ENCODE data around the gene WBP11. TPM values are rescaled to one million over a fixed set of nuclear protein-coding genes. Genes with fewer than 3 reads are reported as not detected.
A peak's percentile ranks its signal among the peaks of the same experiment; 100 is the strongest.

WBP11 gene
- total RNA-seq, 1 donor from 2014 or later: 53.5 TPM

- Histone ChIP-seq H3K36me3 (no peaks in the 10 kb centered on the region), H3K79me2 (ENCODE audit: low read depth) (no peaks in the 10 kb centered on the region), H4K20me1 (ENCODE audit: low read depth) (no peaks in the 10 kb centered on the region), H3K4me1 (no peaks in the 10 kb centered on the region), H3K27me3 (no peaks in the 10 kb centered on the region), H3K9ac (no peak overlapping the region), H3F3A (ENCODE audit: low read depth) (no peaks in the 10 kb centered on the region), H3K9me3 (ENCODE audit: low read depth) (no peaks in the 10 kb centered on the region), H3K4me3 (no peak overlapping the region), H2AFZ (replicated peaks) (no peak overlapping the region), H3K27ac (no peak overlapping the region), H3K4me2 (no peak overlapping the region)
- Mint-ChIP-seq H3K4me1 (no peaks in the 10 kb centered on the region), H3K9me3 (no peaks in the 10 kb centered on the region), H3K36me3 (no peaks in the 10 kb centered on the region), H3K27ac (no peak overlapping the region), H3K27me3 (ENCODE audit: insufficient read depth, low read depth) (peaks cover 3% of the 10 kb centered on the region), H3K4me3 (no peak overlapping the region)
- DNase-seq (ENCODE audit: low spot score): no peak
- no peak for TF ChIP-seq EZH2phosphoT487 (IDR thresholded peaks at IDR 0.05)
- no peak for TF ChIP-seq EZH2 (IDR thresholded peaks at IDR 0.05)
- TF ChIP-seq CTCF (IDR thresholded peaks at IDR 0.05): no peak
Measured at GRCh38 chr12:14833952-14834351, 30.7 kb upstream of the WBP11 start.

GRCh38 chr12:14833336-14833735, 30.1 kb upstream of the WBP11 start:
- Histone ChIP-seq H3K4me2 (no peak overlapping the region), H3K27ac (no peak overlapping the region), H3K27me3 (no peaks in the 10 kb centered on the region), H3K4me3 (no peak overlapping the region), H3K36me3 (no peaks in the 10 kb centered on the region), H4K20me1 (ENCODE audit: low read depth) (no peaks in the 10 kb centered on the region), H3K9ac (no peak overlapping the region), H3K4me1 (no peaks in the 10 kb centered on the region), H3K79me2 (ENCODE audit: low read depth) (no peaks in the 10 kb centered on the region), H2AFZ (replicated peaks) (no peak overlapping the region), H3K9me3 (ENCODE audit: low read depth) (no peaks in the 10 kb centered on the region), H3F3A (ENCODE audit: low read depth) (no peaks in the 10 kb centered on the region)
- H3K27me3 Mint-ChIP-seq (ENCODE audit: insufficient read depth, low read depth): peaks cover 3% of the 10 kb centered on the region
- no peaks in the 10 kb centered on the region for H3K9me3 Mint-ChIP-seq
- H3K4me3 Mint-ChIP-seq: no peak overlapping the region
- TF ChIP-seq EZH2 (IDR thresholded peaks at IDR 0.05) (no peak), CTCF (IDR thresholded peaks at IDR 0.05) (no peak), EZH2phosphoT487 (IDR thresholded peaks at IDR 0.05) (no peak)
- no peak for DNase-seq (ENCODE audit: low spot score)
- H3K27ac Mint-ChIP-seq: no peak overlapping the region
- no peaks in the 10 kb centered on the region for H3K4me1 Mint-ChIP-seq
- no peaks in the 10 kb centered on the region for H3K36me3 Mint-ChIP-seq

GRCh38 chr12:14828892-14829291, 25.6 kb upstream of the WBP11 start:
- no peaks in the 10 kb centered on the region for H3K4me1 Mint-ChIP-seq
- no peak for TF ChIP-seq CTCF (IDR thresholded peaks at IDR 0.05)
- no peak for TF ChIP-seq EZH2phosphoT487 (IDR thresholded peaks at IDR 0.05)
- TF ChIP-seq EZH2 (IDR thresholded peaks at IDR 0.05): no peak
- DNase-seq (ENCODE audit: low spot score): peak; percentile 12
- no peak overlapping the region for H3K4me3 Mint-ChIP-seq
- H3K36me3 Mint-ChIP-seq: no peaks in the 10 kb centered on the region
- no peaks in the 10 kb centered on the region for H3K27me3 Mint-ChIP-seq (ENCODE audit: insufficient read depth, low read depth)
- H3K9me3 Mint-ChIP-seq: no peaks in the 10 kb centered on the region
- Histone ChIP-seq H3K9ac (no peak overlapping the region), H3K9me3 (ENCODE audit: low read depth) (no peaks in the 10 kb centered on the region), H3K36me3 (no peaks in the 10 kb centered on the region), H3K4me2 (no peak overlapping the region), H3K79me2 (ENCODE audit: low read depth) (no peaks in the 10 kb centered on the region), H4K20me1 (ENCODE audit: low read depth) (no peaks in the 10 kb centered on the region), H3K27me3 (no peaks in the 10 kb centered on the region), H3F3A (ENCODE audit: low read depth) (no peaks in the 10 kb centered on the region), H3K27ac (no peak overlapping the region), H3K4me3 (no peak overlapping the region), H3K4me1 (no peaks in the 10 kb centered on the region), H2AFZ (replicated peaks) (no peak overlapping the region)
- no peak overlapping the region for H3K27ac Mint-ChIP-seq

Measured in neural progenitor cell (in vitro differentiated cells).